BE2C (cell line): ENCODE results near the gene MLPH.

ENCODE experiments used
- DNase-seq: peaks from one replicate; pipeline ENCODE4 v3.0.0-alpha.2; 2020
- H3K27me3 ChIP-seq: fragments of 250-450 bp; sonication (Bioruptor Pico); 2 replicates; pipeline ENCODE4 v1.5.1; 2020; ENCODE audit warnings: mild to moderate bottlenecking
- H3K36me3 ChIP-seq: fragments of 250-450 bp; sonication (Bioruptor Pico); 2 replicates; pipeline ENCODE4 v1.5.1; 2020; ENCODE audit warnings: mild to moderate bottlenecking
- H3K4me1 ChIP-seq: fragments of 250-450 bp; sonication (Bioruptor Pico); 2 replicates; pipeline ENCODE4 v1.5.1; 2020
- H3K4me3 ChIP-seq: 2 replicates; pipeline ENCODE4 v1.5.1; 2011; ENCODE audit warnings: low read depth, low read length
- H3K9me3 ChIP-seq: fragments of 250-450 bp; sonication (Bioruptor Pico); 2 replicates; pipeline ENCODE4 v1.5.1; 2020
- TF ChIP-seq, protein P1 (sequence below): IDR thresholded peaks from 2 replicates; pipeline ENCODE4 v1.5.1; 2012; ENCODE audit warnings: mild to moderate bottlenecking, low read depth, low read length

Gene MLPH

GRCh38 chr2:237563816-237564215 lies 76.8 kb downstream of the MLPH start:
- Histone ChIP-seq H3K4me1 (no peaks in the 10 kb centered on the region), H3K9me3 (no peaks in the 10 kb centered on the region), H3K4me3 (no peak overlapping the region), H3K36me3 (no peaks in the 10 kb centered on the region), H3K27me3 (peaks cover 10% of the 10 kb centered on the region; the same call in 1 of the 2 replicates)
- TF ChIP-seq, protein P1, sequence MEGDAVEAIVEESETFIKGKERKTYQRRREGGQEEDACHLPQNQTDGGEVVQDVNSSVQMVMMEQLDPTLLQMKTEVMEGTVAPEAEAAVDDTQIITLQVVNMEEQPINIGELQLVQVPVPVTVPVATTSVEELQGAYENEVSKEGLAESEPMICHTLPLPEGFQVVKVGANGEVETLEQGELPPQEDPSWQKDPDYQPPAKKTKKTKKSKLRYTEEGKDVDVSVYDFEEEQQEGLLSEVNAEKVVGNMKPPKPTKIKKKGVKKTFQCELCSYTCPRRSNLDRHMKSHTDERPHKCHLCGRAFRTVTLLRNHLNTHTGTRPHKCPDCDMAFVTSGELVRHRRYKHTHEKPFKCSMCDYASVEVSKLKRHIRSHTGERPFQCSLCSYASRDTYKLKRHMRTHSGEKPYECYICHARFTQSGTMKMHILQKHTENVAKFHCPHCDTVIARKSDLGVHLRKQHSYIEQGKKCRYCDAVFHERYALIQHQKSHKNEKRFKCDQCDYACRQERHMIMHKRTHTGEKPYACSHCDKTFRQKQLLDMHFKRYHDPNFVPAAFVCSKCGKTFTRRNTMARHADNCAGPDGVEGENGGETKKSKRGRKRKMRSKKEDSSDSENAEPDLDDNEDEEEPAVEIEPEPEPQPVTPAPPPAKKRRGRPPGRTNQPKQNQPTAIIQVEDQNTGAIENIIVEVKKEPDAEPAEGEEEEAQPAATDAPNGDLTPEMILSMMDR: no peak
- DNase-seq: no peak

DNA sequence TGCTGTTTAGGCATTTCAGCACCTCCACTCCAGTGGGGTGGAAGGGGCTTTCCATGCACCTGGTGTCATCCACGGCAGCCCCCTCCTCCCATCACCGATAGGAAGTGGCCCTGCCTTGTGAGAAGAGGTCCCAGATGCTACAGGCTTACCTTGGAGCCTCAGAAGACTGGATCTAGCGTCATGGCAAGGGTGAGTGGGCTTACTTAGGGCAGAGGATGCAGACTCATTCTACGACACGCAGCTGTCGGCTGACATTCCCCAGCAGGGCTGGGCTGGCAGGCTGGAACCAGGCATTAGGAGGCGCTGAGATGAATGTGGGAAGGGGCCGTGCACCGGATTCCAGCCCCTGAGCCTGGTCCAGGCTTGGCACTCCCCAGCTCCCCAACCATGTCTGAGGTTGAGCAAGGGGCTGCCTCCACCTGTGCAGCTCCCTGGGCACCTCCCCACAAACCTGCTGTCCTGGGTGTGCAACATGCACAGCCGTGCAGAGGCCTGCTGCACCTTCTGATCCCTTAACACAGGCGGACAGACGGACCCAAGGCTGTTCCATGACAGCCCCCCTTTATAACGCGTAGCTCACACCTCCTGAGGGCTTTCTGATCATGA lies 77.6 kb downstream of the MLPH start:
- no peaks in the 10 kb centered on the region for H3K9me3 ChIP-seq
- no peaks in the 10 kb centered on the region for H3K4me1 ChIP-seq
- no peaks in the 10 kb centered on the region for H3K36me3 ChIP-seq
- H3K27me3 ChIP-seq: peaks cover 7% of the 10 kb centered on the region; the same call in 1 of the 2 replicates
- H3K4me3 ChIP-seq: no peak overlapping the region
- TF ChIP-seq, protein P1: no peak
- no peak for DNase-seq

DNA sequence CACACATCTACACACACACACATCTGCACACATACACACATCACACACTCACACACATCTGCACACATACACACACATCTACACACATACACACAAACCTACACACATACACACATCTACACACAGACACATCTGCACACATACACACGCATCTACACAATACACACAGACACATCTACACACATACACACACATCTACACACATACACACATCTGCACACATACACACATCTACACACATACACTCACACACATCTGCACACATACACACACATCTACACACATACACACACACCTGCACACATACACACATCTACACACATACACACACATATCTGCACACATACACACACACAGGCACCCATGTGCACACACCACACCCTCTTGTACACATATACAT lies 78.9 kb downstream of the MLPH start:
- no peak for DNase-seq
- TF ChIP-seq, protein P1: no peak
- no peaks in the 10 kb centered on the region for H3K9me3 ChIP-seq
- H3K27me3 ChIP-seq: peaks cover 7% of the 10 kb centered on the region; the same call in 1 of the 2 replicates
- no peak overlapping the region for H3K4me3 ChIP-seq
- H3K36me3 ChIP-seq: no peaks in the 10 kb centered on the region
- H3K4me1 ChIP-seq: no peaks in the 10 kb centered on the region

DNA sequence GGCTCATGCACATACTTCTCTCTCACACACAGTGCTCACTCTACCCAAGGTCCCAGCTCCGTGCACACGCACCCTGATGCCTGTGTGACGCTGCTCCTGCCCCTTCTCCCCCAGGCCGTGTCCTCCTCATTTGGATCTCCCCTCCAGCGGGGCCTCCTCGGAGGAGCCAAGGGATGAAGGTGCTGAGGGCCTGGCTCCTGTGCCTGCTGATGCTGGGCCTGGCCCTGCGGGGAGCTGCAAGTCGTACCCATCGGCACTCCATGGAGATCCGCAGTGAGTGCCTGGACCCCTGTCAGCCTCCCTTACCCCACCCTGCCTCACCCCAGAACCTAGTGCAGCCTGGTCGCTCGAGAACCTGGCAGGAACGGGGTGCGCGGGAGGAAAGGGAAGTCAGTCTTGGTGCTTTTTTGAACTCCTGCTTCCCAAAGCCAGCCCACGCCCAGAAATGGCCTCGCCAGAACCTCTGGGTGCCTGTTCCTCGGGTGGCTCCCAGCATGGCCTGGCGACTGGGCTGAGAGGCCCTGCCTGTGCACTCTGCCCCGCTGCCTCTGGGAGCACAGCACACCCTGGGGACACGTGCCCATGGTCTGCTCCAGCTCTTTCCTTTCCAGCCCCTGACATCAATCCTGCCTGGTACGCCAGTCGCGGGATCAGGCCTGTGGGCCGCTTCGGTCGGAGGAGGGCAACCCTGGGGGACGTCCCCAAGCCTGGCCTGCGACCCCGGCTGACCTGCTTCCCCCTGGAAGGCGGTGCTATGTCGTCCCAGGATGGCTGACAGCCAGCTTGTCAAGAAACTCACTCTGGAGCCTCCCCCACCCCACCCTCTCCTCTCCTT lies 79.6 kb downstream of the MLPH start, which contains the start of gene PRLH:
TSS of gene PRLH (plus strand) at position 174 of the 835 bp plus-strand sequence. CDS start at position 174, 0 bp downstream.
- Histone ChIP-seq H3K4me3 (no peak within 1 kb of the TSS), H3K36me3 (no peaks in the 10 kb centered on the region), H3K9me3 (no peaks in the 10 kb centered on the region), H3K27me3 (peaks cover 7% of the 10 kb centered on the region; the same call in 1 of the 2 replicates), H3K4me1 (no peaks in the 10 kb centered on the region)
- no peak for DNase-seq
- TF ChIP-seq, protein P1: no peak

DNA sequence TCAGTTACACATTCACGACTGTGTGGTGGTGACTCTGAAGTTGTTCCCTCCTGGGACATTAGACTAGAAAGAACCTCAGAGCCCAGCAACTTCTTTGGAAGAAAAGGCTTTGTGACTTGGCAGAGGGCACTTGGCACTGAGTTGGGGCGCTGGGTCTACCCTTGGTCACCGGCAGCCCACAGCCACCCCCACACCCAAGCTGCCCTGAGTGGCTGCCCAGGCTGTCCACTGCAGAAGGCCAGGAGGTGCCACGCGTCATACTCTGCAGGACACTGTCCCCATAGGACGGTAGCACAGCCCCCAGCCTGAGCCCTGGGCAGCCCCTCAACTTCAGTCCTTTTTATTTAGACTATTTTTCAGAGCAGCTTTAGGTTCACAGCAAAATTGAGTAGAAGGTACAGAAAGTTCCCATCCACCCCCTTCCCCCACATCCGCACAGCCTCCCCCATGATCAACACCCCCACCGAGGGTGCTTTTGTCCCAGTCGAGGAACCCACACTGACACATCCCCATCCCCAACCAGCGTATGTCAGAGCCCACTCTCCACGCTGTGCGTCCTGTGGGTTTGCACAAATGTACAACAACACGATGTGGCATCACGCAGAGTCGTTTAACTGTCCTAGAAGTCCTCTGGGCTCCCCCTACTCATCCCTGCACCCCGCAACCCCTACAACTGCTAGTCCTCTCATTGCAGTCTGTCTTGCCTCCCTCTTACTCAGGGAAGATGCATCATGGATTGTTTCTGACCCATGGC lies 80.4 kb downstream of the MLPH start:
- TF ChIP-seq, protein P1: no peak
- peaks cover 7% of the 10 kb centered on the region; the same call in 1 of the 2 replicates for H3K27me3 ChIP-seq
- no peak for DNase-seq
- H3K36me3 ChIP-seq: no peaks in the 10 kb centered on the region
- H3K4me1 ChIP-seq: no peaks in the 10 kb centered on the region
- H3K9me3 ChIP-seq: no peaks in the 10 kb centered on the region
- no peak overlapping the region for H3K4me3 ChIP-seq
